Nucleus accumbens (tissue), 56 donors: ENCODE results near the gene CUZD1.
"Not testable (repeated sequence)": the region's sequence is repeated elsewhere in the genome, so short reads cannot be mapped to it uniquely, and the experiment has no call there.

Experiments used
- DNase-seq, 56 donors: peaks; one replicate each; lab custom pipeline; 2025; lab: John Stamatoyannopoulos, UW

CUZD1 gene

GRCh38 chr10:122845783-122846332, at the start of gene CUZD1:
Gene CUZD1 (minus strand): TSS chr10:122845857. CDS start chr10:122845843, 14 bp downstream.
- DNase-seq: no peak

- no peak for DNase-seq
Measured at GRCh38 chr10:122894261-122894944, 48.7 kb upstream of the CUZD1 start.

- DNase-seq: no peak
Measured at GRCh38 chr10:122884166-122884565, 38.5 kb upstream of the CUZD1 start.

- no peak for DNase-seq
Measured at GRCh38 chr10:122882766-122883165, 37.1 kb upstream of the CUZD1 start.

GRCh38 chr10:122879339-122880273, 33.9 kb upstream of the CUZD1 start, which contains the start of gene FAM24B:
Gene FAM24B (minus strand): TSS chr10:122879581. CDS start chr10:122850515, 29,066 bp downstream.
- DNase-seq: peak; percentile 48 to 96 (median 85)

GRCh38 chr10:122878799-122879338, 33.2 kb upstream of the CUZD1 start:
- peak in 3 of 56 donors; percentile 11 to 46 (median 30) for DNase-seq

- no peak for DNase-seq
Measured at GRCh38 chr10:122877264-122877663, 31.6 kb upstream of the CUZD1 start.

- no peak for DNase-seq
Measured at GRCh38 chr10:122876467-122876855, 30.8 kb upstream of the CUZD1 start.

- no peak for DNase-seq
Measured at GRCh38 chr10:122875843-122876466, 30.3 kb upstream of the CUZD1 start.

GRCh38 chr10:122871947-122872346, 26.3 kb upstream of the CUZD1 start:
- DNase-seq: not testable (repeated sequence)

GRCh38 chr10:122868768-122869167, 23.1 kb upstream of the CUZD1 start:
- not testable (repeated sequence) for DNase-seq

GRCh38 chr10:122866757-122867482, 21.3 kb upstream of the CUZD1 start:
- DNase-seq: not testable (repeated sequence)

GRCh38 chr10:122864901-122865300, 19.2 kb upstream of the CUZD1 start:
- no peak for DNase-seq

- no peak for DNase-seq
Measured at GRCh38 chr10:122864194-122864592, 18.5 kb upstream of the CUZD1 start.

- DNase-seq: no peak
Measured at GRCh38 chr10:122863216-122864193, 17.8 kb upstream of the CUZD1 start.

GRCh38 chr10:122861711-122862161, 16.1 kb upstream of the CUZD1 start:
- no peak for DNase-seq

- no peak for DNase-seq
Measured at GRCh38 chr10:122859527-122859926, 13.9 kb upstream of the CUZD1 start.

- DNase-seq: not testable (repeated sequence)
Measured at GRCh38 chr10:122858042-122858441, 12.4 kb upstream of the CUZD1 start.
